Measurements from ENCODE around the gene SATB1.

SATB1 gene

GRCh38 chr3:18412684-18413083 lies 12.5 kb downstream of the SATB1 start:
- Histone ChIP-seq H3K4me3 (ENCODE audit: low read length) (no peak overlapping the region), H3K9ac (ENCODE audit: low read length) (no peak overlapping the region), H3K27me3 (ENCODE audit: control insufficient read depth, insufficient read depth, low read length) (no peaks in the 10 kb centered on the region), H3K4me1 (ENCODE audit: control insufficient read depth, insufficient read depth, low read length) (no peaks in the 10 kb centered on the region), H3K36me3 (ENCODE audit: control insufficient read depth, insufficient read depth, low read length) (no peaks in the 10 kb centered on the region), H3K9me3 (ENCODE audit: control insufficient read depth, low read length) (no peaks in the 10 kb centered on the region)

DNA sequence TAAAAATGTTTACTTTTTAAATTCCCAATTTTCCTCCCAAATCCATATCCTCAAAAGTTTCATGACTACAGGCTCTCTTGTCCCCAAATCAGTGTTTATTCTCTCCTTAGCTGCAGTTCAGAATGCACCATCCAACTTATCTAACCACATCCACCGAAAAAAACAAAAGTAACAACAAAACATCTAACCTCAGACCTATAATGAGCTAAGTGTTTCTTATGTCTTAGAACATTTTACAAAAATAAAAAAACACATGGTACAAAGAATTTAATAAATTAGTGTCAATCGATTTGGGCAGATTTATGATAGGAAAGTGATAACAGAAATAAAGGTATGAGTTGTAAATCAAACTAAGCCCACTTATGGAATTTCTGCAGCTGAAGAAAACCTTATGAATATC lies 13.6 kb downstream of the SATB1 start:
- Histone ChIP-seq H3K4me1 (ENCODE audit: control insufficient read depth, insufficient read depth, low read length) (no peaks in the 10 kb centered on the region), H3K27me3 (ENCODE audit: control insufficient read depth, insufficient read depth, low read length) (no peaks in the 10 kb centered on the region), H3K36me3 (ENCODE audit: control insufficient read depth, insufficient read depth, low read length) (no peaks in the 10 kb centered on the region), H3K4me3 (ENCODE audit: low read length) (no peak overlapping the region), H3K9me3 (ENCODE audit: control insufficient read depth, low read length) (no peaks in the 10 kb centered on the region), H3K9ac (ENCODE audit: low read length) (no peak overlapping the region)

GRCh38 chr3:18410205-18410604 lies 14.9 kb downstream of the SATB1 start:
- no peaks in the 10 kb centered on the region for H3K9me3 ChIP-seq (ENCODE audit: control insufficient read depth, low read length)
- no peak overlapping the region for H3K4me3 ChIP-seq (ENCODE audit: low read length)
- H3K9ac ChIP-seq (ENCODE audit: low read length) = no peak overlapping the region
- no peaks in the 10 kb centered on the region for H3K27me3 ChIP-seq (ENCODE audit: control insufficient read depth, insufficient read depth, low read length)
- H3K4me1 ChIP-seq (ENCODE audit: control insufficient read depth, insufficient read depth, low read length) = no peaks in the 10 kb centered on the region
- no peaks in the 10 kb centered on the region for H3K36me3 ChIP-seq (ENCODE audit: control insufficient read depth, insufficient read depth, low read length)

- Histone ChIP-seq H3K4me1 (ENCODE audit: control insufficient read depth, insufficient read depth, low read length) (no peaks in the 10 kb centered on the region), H3K9ac (ENCODE audit: low read length) (no peak overlapping the region), H3K27me3 (ENCODE audit: control insufficient read depth, insufficient read depth, low read length) (no peaks in the 10 kb centered on the region), H3K4me3 (ENCODE audit: low read length) (no peak overlapping the region), H3K36me3 (ENCODE audit: control insufficient read depth, insufficient read depth, low read length) (no peaks in the 10 kb centered on the region), H3K9me3 (ENCODE audit: control insufficient read depth, low read length) (no peaks in the 10 kb centered on the region)
Measured at GRCh38 chr3:18409266-18409665, 15.9 kb downstream of the SATB1 start.

DNA sequence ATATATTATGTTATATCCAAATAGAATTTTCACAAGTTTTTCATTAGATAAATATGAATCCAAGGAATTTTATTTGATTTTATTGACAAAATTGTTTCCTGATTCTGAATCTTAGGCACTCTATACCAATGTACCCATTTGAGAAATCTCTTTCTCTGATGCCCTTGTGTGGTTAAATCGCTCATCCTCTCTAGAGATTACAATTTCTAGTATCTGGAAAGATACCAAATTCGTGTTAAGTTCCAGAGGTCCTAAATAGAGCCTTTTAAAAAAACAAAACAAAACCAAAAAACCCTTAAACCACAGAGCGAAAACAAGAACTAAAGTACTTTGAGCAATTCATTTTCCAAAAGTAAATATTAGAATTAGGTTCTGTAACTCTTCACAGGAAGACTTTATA lies 20.0 kb downstream of the SATB1 start:
- Histone ChIP-seq H3K4me3 (ENCODE audit: low read length) (no peak overlapping the region), H3K4me1 (ENCODE audit: control insufficient read depth, insufficient read depth, low read length) (no peaks in the 10 kb centered on the region), H3K9ac (ENCODE audit: low read length) (no peak overlapping the region)

GRCh38 chr3:18403061-18403460 lies 22.1 kb downstream of the SATB1 start:
- H3K9ac ChIP-seq (ENCODE audit: low read length) = no peak overlapping the region
- H3K4me1 ChIP-seq (ENCODE audit: control insufficient read depth, insufficient read depth, low read length) = no peaks in the 10 kb centered on the region
- no peaks in the 10 kb centered on the region for H3K36me3 ChIP-seq (ENCODE audit: control insufficient read depth, insufficient read depth, low read length)
- H3K4me3 ChIP-seq (ENCODE audit: low read length) = no peak overlapping the region
- H3K9me3 ChIP-seq (ENCODE audit: control insufficient read depth, low read length) = no peaks in the 10 kb centered on the region
- no peaks in the 10 kb centered on the region for H3K27me3 ChIP-seq (ENCODE audit: control insufficient read depth, insufficient read depth, low read length)

More for the DNA sequence above, 20.0 kb downstream of the SATB1 start:
- H3K27me3 ChIP-seq (ENCODE audit: control insufficient read depth, insufficient read depth, low read length) = no peaks in the 10 kb centered on the region
- H3K9me3 ChIP-seq (ENCODE audit: control insufficient read depth, low read length) = no peaks in the 10 kb centered on the region
- no peaks in the 10 kb centered on the region for H3K36me3 ChIP-seq (ENCODE audit: control insufficient read depth, insufficient read depth, low read length)

- Histone ChIP-seq H3K4me1 (ENCODE audit: control insufficient read depth, insufficient read depth, low read length) (no peaks in the 10 kb centered on the region), H3K4me3 (ENCODE audit: low read length) (no peak overlapping the region), H3K9ac (ENCODE audit: low read length) (no peak overlapping the region), H3K27me3 (ENCODE audit: control insufficient read depth, insufficient read depth, low read length) (no peaks in the 10 kb centered on the region), H3K36me3 (ENCODE audit: control insufficient read depth, insufficient read depth, low read length) (no peaks in the 10 kb centered on the region), H3K9me3 (ENCODE audit: control insufficient read depth, low read length) (no peaks in the 10 kb centered on the region)
Measured at GRCh38 chr3:18402239-18402799, 22.8 kb downstream of the SATB1 start.

- Histone ChIP-seq H3K4me1 (ENCODE audit: control insufficient read depth, insufficient read depth, low read length) (no peaks in the 10 kb centered on the region), H3K36me3 (ENCODE audit: control insufficient read depth, insufficient read depth, low read length) (no peaks in the 10 kb centered on the region), H3K4me3 (ENCODE audit: low read length) (no peak overlapping the region), H3K27me3 (ENCODE audit: control insufficient read depth, insufficient read depth, low read length) (no peaks in the 10 kb centered on the region), H3K9ac (ENCODE audit: low read length) (no peak overlapping the region), H3K9me3 (ENCODE audit: control insufficient read depth, low read length) (no peaks in the 10 kb centered on the region)
Measured at GRCh38 chr3:18401300-18401961, 23.7 kb downstream of the SATB1 start.

DNA sequence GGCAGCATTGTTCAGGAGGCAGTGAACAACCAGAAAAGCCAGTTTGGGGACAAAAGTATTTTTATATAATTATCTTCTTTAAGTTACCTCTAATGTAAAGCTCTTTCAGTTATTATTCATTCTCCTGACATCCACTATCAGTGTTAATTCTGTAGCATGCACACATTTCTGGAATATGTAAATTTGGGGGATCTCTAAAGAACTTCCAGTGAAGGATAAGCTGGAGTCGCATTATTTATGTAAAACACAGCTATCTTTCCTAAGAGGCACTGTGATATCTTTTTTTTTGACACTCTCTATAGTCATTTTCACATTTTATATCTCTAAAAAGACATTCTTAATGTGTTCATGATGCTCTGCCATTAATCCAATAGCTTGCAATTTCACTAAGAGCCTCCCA lies 26.7 kb downstream of the SATB1 start:
- H3K9me3 ChIP-seq (ENCODE audit: control insufficient read depth, low read length) = no peaks in the 10 kb centered on the region
- H3K4me1 ChIP-seq (ENCODE audit: control insufficient read depth, insufficient read depth, low read length) = no peaks in the 10 kb centered on the region
- no peak overlapping the region for H3K9ac ChIP-seq (ENCODE audit: low read length)
- H3K27me3 ChIP-seq (ENCODE audit: control insufficient read depth, insufficient read depth, low read length) = no peaks in the 10 kb centered on the region
- H3K36me3 ChIP-seq (ENCODE audit: control insufficient read depth, insufficient read depth, low read length) = no peaks in the 10 kb centered on the region
- H3K4me3 ChIP-seq (ENCODE audit: low read length) = no peak overlapping the region

- Histone ChIP-seq H3K27me3 (ENCODE audit: control insufficient read depth, insufficient read depth, low read length) (no peaks in the 10 kb centered on the region), H3K4me1 (ENCODE audit: control insufficient read depth, insufficient read depth, low read length) (no peaks in the 10 kb centered on the region), H3K9me3 (ENCODE audit: control insufficient read depth, low read length) (no peaks in the 10 kb centered on the region), H3K9ac (ENCODE audit: low read length) (no peak overlapping the region), H3K4me3 (ENCODE audit: low read length) (no peak overlapping the region), H3K36me3 (ENCODE audit: control insufficient read depth, insufficient read depth, low read length) (no peaks in the 10 kb centered on the region)
Measured at GRCh38 chr3:18396428-18396827, 28.7 kb downstream of the SATB1 start.

GRCh38 chr3:18394384-18394995 lies 30.6 kb downstream of the SATB1 start:
- H3K9ac ChIP-seq (ENCODE audit: low read length) = no peak overlapping the region
- H3K9me3 ChIP-seq (ENCODE audit: control insufficient read depth, low read length) = no peaks in the 10 kb centered on the region
- H3K36me3 ChIP-seq (ENCODE audit: control insufficient read depth, insufficient read depth, low read length) = no peaks in the 10 kb centered on the region
- H3K27me3 ChIP-seq (ENCODE audit: control insufficient read depth, insufficient read depth, low read length) = no peaks in the 10 kb centered on the region
- no peak overlapping the region for H3K4me3 ChIP-seq (ENCODE audit: low read length)
- no peaks in the 10 kb centered on the region for H3K4me1 ChIP-seq (ENCODE audit: control insufficient read depth, insufficient read depth, low read length)

DNA sequence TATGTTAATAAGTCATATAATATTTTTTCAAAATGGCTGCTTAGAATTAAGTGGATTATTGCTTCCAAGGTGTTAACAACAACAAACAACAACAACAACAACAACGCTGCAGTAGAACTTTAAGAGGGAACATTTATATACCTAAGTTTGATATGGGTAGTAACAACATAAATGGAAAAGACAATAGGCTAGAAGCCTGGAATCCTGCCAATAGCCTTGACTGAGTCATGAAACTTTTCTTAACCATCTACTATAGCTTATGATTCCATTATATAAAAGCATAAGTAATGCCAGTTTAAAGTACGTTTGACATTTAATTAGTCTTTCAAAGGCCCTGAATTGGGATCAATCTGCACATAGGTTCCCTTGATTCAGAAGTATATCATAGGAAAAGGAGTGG lies 31.2 kb downstream of the SATB1 start:
- no peaks in the 10 kb centered on the region for H3K9me3 ChIP-seq (ENCODE audit: control insufficient read depth, low read length)
- no peak overlapping the region for H3K4me3 ChIP-seq (ENCODE audit: low read length)
- no peak overlapping the region for H3K9ac ChIP-seq (ENCODE audit: low read length)
- H3K4me1 ChIP-seq (ENCODE audit: control insufficient read depth, insufficient read depth, low read length) = no peaks in the 10 kb centered on the region
- H3K27me3 ChIP-seq (ENCODE audit: control insufficient read depth, insufficient read depth, low read length) = no peaks in the 10 kb centered on the region
- no peaks in the 10 kb centered on the region for H3K36me3 ChIP-seq (ENCODE audit: control insufficient read depth, insufficient read depth, low read length)

Measured in mucosa of stomach (tissue), 1 donor.